GM21360 (cell line): ENCODE measurements around the gene ACTRT2.

Source experiments
- ATAC-seq: cut with Tn5 transposase; IDR thresholded peaks from one replicate; pipeline ENCODE4 v1.9.1; 2021; ENCODE audit warnings: mild to moderate bottlenecking, moderate library complexity; ENCODE audit not compliant: unreplicated experiment

ACTRT2 gene

GRCh38 chr1:3066250-3066711 lies 45.0 kb downstream of the ACTRT2 start:
- ATAC-seq: no peak

GRCh38 chr1:3066826-3067225 lies 45.6 kb downstream of the ACTRT2 start:
- no peak for ATAC-seq

- ATAC-seq: no peak
These were observed 46.0 kb downstream of the ACTRT2 start for GRCh38 chr1:3067301-3067670.

GRCh38 chr1:3067671-3068563 lies 46.6 kb downstream of the ACTRT2 start:
- ATAC-seq: no peak

GRCh38 chr1:3068564-3069431 lies 47.5 kb downstream of the ACTRT2 start, which contains the start of gene PRDM16:
PRDM16 (plus strand) TSS chr1:3069203; CDS start chr1:3069260, 57 bp downstream.
- no peak for ATAC-seq

GRCh38 chr1:3069491-3070308 lies 48.4 kb downstream of the ACTRT2 start:
- ATAC-seq: no peak

GRCh38 chr1:3070309-3070643 lies 49.0 kb downstream of the ACTRT2 start:
- ATAC-seq: no peak

- no peak for ATAC-seq
These were observed 49.6 kb downstream of the ACTRT2 start for GRCh38 chr1:3070644-3071564.

GRCh38 chr1:3071565-3072390 lies 50.5 kb downstream of the ACTRT2 start:
- no peak for ATAC-seq
